Trophoblast cell (in vitro differentiated cells and primary cell): ENCODE measurements around the gene CCDC107.
"Not testable (repeated sequence)": the region's sequence is repeated elsewhere in the genome, so short reads cannot be mapped to it uniquely, and the experiment has no call there.

Source experiments
- DNase-seq, 2 donors: peaks; one replicate each; pipeline ENCODE4 v3.0.0-alpha.2; 2016
- H2AFZ ChIP-seq: 2 replicates; pipeline ENCODE4 v1.6.1; 2013; ENCODE audit warnings: low read length, moderate library complexity, mild to moderate bottlenecking; ENCODE audit not compliant: insufficient read depth, poor library complexity
- H2AK5ac ChIP-seq: 2 replicates; pipeline ENCODE4 v1.6.1; 2013; ENCODE audit warnings: mild to moderate bottlenecking, low read length
- H2BK120ac ChIP-seq: 2 replicates; pipeline ENCODE4 v1.6.1; 2013; ENCODE audit warnings: low read length, mild to moderate bottlenecking, moderate library complexity; ENCODE audit not compliant: insufficient read depth, poor library complexity
- H2BK12ac ChIP-seq: 2 replicates; pipeline ENCODE4 v1.6.1; 2013; ENCODE audit warnings: mild to moderate bottlenecking, low read length, moderate library complexity
- H2BK5ac ChIP-seq: 2 replicates; pipeline ENCODE4 v1.6.1; 2013; ENCODE audit warnings: low read length, low read depth, moderate library complexity, mild to moderate bottlenecking; ENCODE audit not compliant: poor library complexity
- H3K14ac ChIP-seq: 2 replicates; pipeline ENCODE4 v1.6.1; 2013; ENCODE audit warnings: mild to moderate bottlenecking, low read length
- H3K18ac ChIP-seq: 2 replicates; pipeline ENCODE4 v1.6.1; 2013; ENCODE audit warnings: mild to moderate bottlenecking, low read length
- H3K23ac ChIP-seq: 2 replicates; pipeline ENCODE4 v1.6.1; 2013; ENCODE audit warnings: low read length
- H3K27ac ChIP-seq: 2 replicates; pipeline ENCODE4 v1.5.1; 2013; ENCODE audit warnings: low read depth, mild to moderate bottlenecking, inconsistent platforms, low read length, moderate library complexity
- H3K27me3 ChIP-seq: 2 replicates; pipeline ENCODE4 v1.6.1; 2013; ENCODE audit warnings: inconsistent platforms, mild to moderate bottlenecking, low read length, moderate library complexity; ENCODE audit not compliant: insufficient read depth
- H3K36me3 ChIP-seq, 2 experiments: 1 replicate in 1 of 2; 2 replicates in 1 of 2; pipeline ENCODE4 v1.6.1; 2013; ENCODE audit warnings: low read length in 2 of 2, mild to moderate bottlenecking in 2 of 2, moderate library complexity in 1 of 2; ENCODE audit not compliant: insufficient read depth in 2 of 2, control insufficient read depth in 1 of 2
- H3K4ac ChIP-seq: 2 replicates; pipeline ENCODE4 v1.6.1; 2013; ENCODE audit warnings: low read depth, mild to moderate bottlenecking, low read length, moderate library complexity
- H3K4me1 ChIP-seq, 2 experiments: 1 replicate in 1 of 2; 2 replicates in 1 of 2; pipeline ENCODE4 v1.6.1; 2013; ENCODE audit warnings: low read length in 2 of 2, mild to moderate bottlenecking in 2 of 2, moderate library complexity in 1 of 2; ENCODE audit not compliant: insufficient read depth in 2 of 2, control insufficient read depth in 1 of 2
- H3K4me2 ChIP-seq: 2 replicates; pipeline ENCODE4 v1.6.1; 2013; ENCODE audit warnings: inconsistent platforms, mild to moderate bottlenecking, low read length, moderate library complexity
- H3K4me3 ChIP-seq: 2 replicates; pipeline ENCODE4 v1.5.1; 2013; ENCODE audit warnings: mild to moderate bottlenecking, low read depth, low read length, inconsistent platforms
- H3K79me1 ChIP-seq: one replicate; pipeline ENCODE4 v1.6.1; 2013; ENCODE audit warnings: low read length
- H3K79me2 ChIP-seq: 2 replicates; pipeline ENCODE4 v1.6.1; 2013; ENCODE audit warnings: low read length, mild to moderate bottlenecking; ENCODE audit not compliant: control insufficient read depth, insufficient read depth, poor library complexity
- H3K9ac ChIP-seq: 2 replicates; pipeline ENCODE4 v1.6.1; 2013; ENCODE audit warnings: mild to moderate bottlenecking, low read length
- H3K9me3 ChIP-seq: 2 replicates; pipeline ENCODE4 v1.6.1; 2013; ENCODE audit warnings: low read depth, mild to moderate bottlenecking, control low read depth, inconsistent platforms, low read length; ENCODE audit not compliant: insufficient read depth
- H4K12ac ChIP-seq: 2 replicates; pipeline ENCODE4 v1.6.1; 2013; ENCODE audit warnings: low read depth, mild to moderate bottlenecking, low read length, moderate library complexity
- H4K8ac ChIP-seq: 2 replicates; pipeline ENCODE4 v1.6.1; 2013; ENCODE audit warnings: low read depth, mild to moderate bottlenecking, low read length, moderate library complexity
- H4K91ac ChIP-seq: one replicate; pipeline ENCODE4 v1.6.1; 2013; ENCODE audit warnings: low read depth, mild to moderate bottlenecking, low read length, moderate library complexity
- WGBS: extraction: QIAGEN DNeasy Blood & Tissue Kit; methylation state at CpG from one replicate; pipeline ENCODE4 v1.1.7; 2013; ENCODE audit warnings: missing lambda C conversion rate; ENCODE audit not compliant: insufficient read length, insufficient coverage; ENCODE audit errors: extremely low coverage; 5-methylcytosine and 5-hydroxymethylcytosine counted together

The CCDC107 gene

GRCh38 chr9:35612066-35612465 lies 46.0 kb upstream of the CCDC107 start:
- H4K12ac ChIP-seq, H4K91ac ChIP-seq, H2AK5ac ChIP-seq, H3K14ac ChIP-seq, H3K18ac ChIP-seq, H2AFZ ChIP-seq, H3K4me1 ChIP-seq, H3K79me1 ChIP-seq, H4K8ac ChIP-seq, H2BK120ac ChIP-seq, H3K4me2 ChIP-seq, H3K9ac ChIP-seq, H3K4me3 ChIP-seq, H3K9me3 ChIP-seq, H3K27ac ChIP-seq, H2BK5ac ChIP-seq, H3K23ac ChIP-seq, H2BK12ac ChIP-seq, H3K4ac ChIP-seq, H3K27me3 ChIP-seq, DNase-seq, H3K79me2 ChIP-seq: not testable (repeated sequence)
- H3K36me3 ChIP-seq, result peaks cover 29 to 31% of the 10 kb centered on the region in 2 experiments
- no CpG with 5 or more reads among the region's 4 CpGs for WGBS

- no peak overlapping the region for H4K12ac ChIP-seq
- H3K4ac ChIP-seq, result no peak overlapping the region
- DNase-seq, result no peak
- WGBS, result no CpG with 5 or more reads among the region's 2 CpGs
- no peaks in the 10 kb centered on the region for H3K79me2 ChIP-seq
- no peak overlapping the region for H3K4me3 ChIP-seq
- no peak overlapping the region for H2BK120ac ChIP-seq
- H3K14ac ChIP-seq, result no peak overlapping the region
- H4K91ac ChIP-seq, result no peak overlapping the region
- no peak overlapping the region for H2AFZ ChIP-seq
- no peak overlapping the region for H3K4me2 ChIP-seq
- H2AK5ac ChIP-seq, result no peak overlapping the region
- no peak overlapping the region for H3K18ac ChIP-seq
- H3K9me3 ChIP-seq, result no peaks in the 10 kb centered on the region
- H3K27ac ChIP-seq, result no peak overlapping the region
- no peak overlapping the region for H3K9ac ChIP-seq
- peaks cover 23 to 25% of the 10 kb centered on the region in 2 experiments for H3K36me3 ChIP-seq
- H2BK12ac ChIP-seq, result no peak overlapping the region
- H3K27me3 ChIP-seq, result peaks cover 11% of the 10 kb centered on the region
- peaks cover 0 to 7% of the 10 kb centered on the region in 2 experiments for H3K4me1 ChIP-seq
- no peaks in the 10 kb centered on the region for H3K79me1 ChIP-seq
- H2BK5ac ChIP-seq, result no peak overlapping the region
- no peak overlapping the region for H3K23ac ChIP-seq
- H4K8ac ChIP-seq, result no peak overlapping the region
Measured at GRCh38 chr9:35612843-35613242, 45.2 kb upstream of the CCDC107 start.

- Histone ChIP-seq H3K14ac (no peak overlapping the region), H2BK120ac (no peak overlapping the region), H4K8ac (no peak overlapping the region), H3K79me2 (no peaks in the 10 kb centered on the region), H3K23ac (no peak overlapping the region), H3K79me1 (no peaks in the 10 kb centered on the region), H3K4me2 (no peak overlapping the region), H4K91ac (no peak overlapping the region), H4K12ac (no peak overlapping the region), H2BK5ac (no peak overlapping the region), H3K4ac (no peak overlapping the region), H3K27ac (no peak overlapping the region), H3K36me3 (no peaks in the 10 kb centered on the region), H3K4me3 (no peak overlapping the region), H3K9ac (no peak overlapping the region), H3K4me1 (peaks cover 0 to 7% of the 10 kb centered on the region in 2 experiments), H2BK12ac (no peak overlapping the region), H3K27me3 (peaks cover 11% of the 10 kb centered on the region), H2AK5ac (no peak overlapping the region), H3K9me3 (peaks cover 5% of the 10 kb centered on the region), H2AFZ (no peak overlapping the region), H3K18ac (no peak overlapping the region)
- no CpG with 5 or more reads among the region's 17 CpGs for WGBS
- DNase-seq, result no peak
Measured at GRCh38 chr9:35615981-35616680, 42.0 kb upstream of the CCDC107 start.

- H3K9me3 ChIP-seq, result peaks cover 5% of the 10 kb centered on the region
Measured at GRCh38 chr9:35616681-35617459, 41.2 kb upstream of the CCDC107 start.

More at GRCh38 chr9:35616681-35617459, 41.2 kb upstream of the CCDC107 start:
- Histone ChIP-seq H3K79me2 (no peaks in the 10 kb centered on the region), H2AFZ (peak overlapping the region; percentile 26), H3K18ac (no peak overlapping the region), H4K91ac (no peak overlapping the region), H2BK5ac (no peak overlapping the region), H2BK120ac (no peak overlapping the region), H3K27me3 (peaks cover 11% of the 10 kb centered on the region), H3K4me2 (peak overlapping the region; percentile 66), H2BK12ac (no peak overlapping the region), H3K4me3 (peak overlapping the region; percentile 50), H3K36me3 (no peaks in the 10 kb centered on the region), H3K9ac (no peak overlapping the region), H2AK5ac (no peak overlapping the region), H3K79me1 (no peaks in the 10 kb centered on the region), H3K23ac (no peak overlapping the region), H3K4ac (no peak overlapping the region), H3K14ac (no peak overlapping the region), H4K12ac (no peak overlapping the region), H3K27ac (no peak overlapping the region), H3K4me1 (peaks cover 0 to 7% of the 10 kb centered on the region in 2 experiments), H4K8ac (no peak overlapping the region)
- DNase-seq, result peak; percentile 46 to 62
- no CpG with 5 or more reads among the region's 51 CpGs for WGBS
